Measurements from ENCODE around the gene GRAP2. TPM values are rescaled to one million over a fixed set of nuclear protein-coding genes. Genes with fewer than 3 reads are reported as not detected.

GRAP2 gene
- total RNA-seq, 2 experiments from 2014 or later: 37.7 to 38.1 TPM

DNA sequence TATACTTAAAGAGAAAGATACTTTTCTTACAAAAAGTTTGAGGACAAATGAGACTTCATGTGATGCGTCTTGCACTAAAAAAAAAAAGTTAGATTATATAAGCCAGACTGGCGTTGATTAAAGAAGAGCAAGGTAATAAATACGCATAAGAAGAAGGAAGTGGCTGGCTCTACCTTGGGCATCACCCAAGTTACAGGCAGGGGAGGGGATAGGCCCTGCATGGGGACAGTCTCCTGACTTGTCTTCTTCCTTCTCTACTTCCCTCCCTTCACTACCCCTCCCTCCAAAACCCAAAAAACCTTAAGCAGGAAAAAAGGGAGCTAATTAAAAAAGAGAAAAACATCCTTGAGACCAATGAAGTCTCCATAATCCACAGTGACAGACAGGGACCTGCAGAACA lies 37.0 kb downstream of the GRAP2 start:
- intact Hi-C loops (cut with micrococcal nuclease): loop anchor here (5.0 to 10.0 kb wide), 3 partner anchors 36 to 407 kb away; partner anchors contain the start of genes ADSL and GRAP2
- peak overlapping the region; percentile 86 for H3K27ac Mint-ChIP-seq
- H3K4me1 Mint-ChIP-seq (ENCODE audit: low read depth): peaks cover 91% of the 10 kb centered on the region
- no peaks in the 10 kb centered on the region for H3K9me3 Mint-ChIP-seq
- peak overlapping the region; percentile 7 for H3K4me3 Mint-ChIP-seq
- POLR2A ChIA-PET: no interaction called here
- DNase-seq: no peak
- no peaks in the 10 kb centered on the region for H3K36me3 Mint-ChIP-seq
- H3K27me3 Mint-ChIP-seq: no peaks in the 10 kb centered on the region
- CTCF ChIA-PET: interaction anchor here (1.0 to 4.5 kb wide), 3 partner anchors 11 to 87 kb away, joined by 3 to 28 read pairs (median 4); no protein-coding TSS in a partner anchor

DNA sequence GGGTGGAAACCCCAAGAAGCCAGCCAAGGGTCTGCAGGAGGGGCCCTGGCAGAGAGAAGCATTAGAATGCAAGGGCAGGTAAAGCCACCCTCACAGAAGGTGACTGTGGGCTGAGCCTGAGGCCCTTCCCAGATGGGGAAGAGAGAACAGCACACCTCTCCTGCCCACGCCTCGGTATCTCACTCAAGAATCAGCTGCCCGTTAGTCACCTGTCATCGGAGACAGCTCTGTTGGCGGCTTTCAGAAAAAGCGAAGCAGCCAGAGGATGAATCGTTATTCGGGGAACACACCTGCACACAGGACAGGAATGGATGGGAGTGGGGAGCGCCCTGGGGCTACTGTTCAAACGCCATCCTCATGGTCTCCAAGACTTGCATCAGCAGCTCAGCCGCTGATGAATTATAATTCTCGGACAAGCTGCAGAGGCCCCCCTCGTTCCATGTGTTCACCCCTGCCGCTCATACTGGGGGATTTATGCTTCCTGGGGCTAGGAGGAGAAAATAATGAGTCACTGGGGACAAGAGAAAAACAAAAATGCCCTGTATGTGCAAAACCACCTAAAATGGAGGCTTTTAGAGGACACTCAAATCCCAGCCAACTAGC lies 37.7 kb downstream of the GRAP2 start:
- POLR2A ChIA-PET: no interaction called here
- Mint-ChIP-seq H3K4me3 (peak overlapping the region; percentile 46), H3K36me3 (no peaks in the 10 kb centered on the region), H3K27ac (peak overlapping the region; percentile 86), H3K27me3 (no peaks in the 10 kb centered on the region), H3K9me3 (no peaks in the 10 kb centered on the region), H3K4me1 (ENCODE audit: low read depth) (peaks cover 91% of the 10 kb centered on the region)
- intact Hi-C loops (cut with micrococcal nuclease): loop anchor here (5.0 to 10.0 kb wide), 3 partner anchors 36 to 406 kb away; partner anchors contain the start of genes ADSL and GRAP2
- CTCF ChIA-PET: interaction anchor here (1.0 to 4.5 kb wide), 3 partner anchors 10 to 404 kb away, joined by 3 to 28 read pairs (median 6); no protein-coding TSS in a partner anchor
- peak; percentile 78 for DNase-seq

DNA sequence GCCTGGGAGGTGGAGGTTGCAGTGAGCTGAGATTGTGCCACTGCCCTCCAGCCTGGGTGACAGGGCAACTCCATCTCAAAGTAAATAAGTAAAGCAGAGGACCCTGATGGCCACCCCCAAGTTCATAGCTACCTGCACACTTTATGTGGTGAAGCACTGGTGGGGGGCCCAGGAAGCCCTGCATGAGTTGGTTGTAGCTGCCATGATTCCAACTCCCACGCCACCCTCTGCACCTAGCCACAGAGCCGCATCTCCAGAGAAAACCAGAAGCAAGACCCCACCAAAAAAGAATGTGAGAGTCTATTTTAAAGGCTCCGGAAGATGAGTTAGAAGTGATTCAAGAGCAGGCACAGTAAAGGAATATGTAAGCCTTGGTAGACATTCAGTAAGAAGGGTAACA lies 38.9 kb downstream of the GRAP2 start:
- CTCF ChIA-PET: interaction anchor here (0.8 to 4.5 kb wide), 4 partner anchors 19 to 405 kb away, joined by 3 to 28 read pairs (median 6); no protein-coding TSS in a partner anchor
- H3K36me3 Mint-ChIP-seq: no peaks in the 10 kb centered on the region
- intact Hi-C loops (cut with micrococcal nuclease): loop anchor here (2.0 to 10.0 kb wide), 5 partner anchors 38 to 405 kb away; partner anchors contain the start of genes ADSL and GRAP2
- H3K4me1 Mint-ChIP-seq (ENCODE audit: low read depth): peaks cover 91% of the 10 kb centered on the region
- POLR2A ChIA-PET: no interaction called here
- H3K4me3 Mint-ChIP-seq: no peak overlapping the region
- H3K27me3 Mint-ChIP-seq: no peaks in the 10 kb centered on the region
- H3K27ac Mint-ChIP-seq: peak overlapping the region; percentile 54
- no peak for DNase-seq
- no peaks in the 10 kb centered on the region for H3K9me3 Mint-ChIP-seq

DNA sequence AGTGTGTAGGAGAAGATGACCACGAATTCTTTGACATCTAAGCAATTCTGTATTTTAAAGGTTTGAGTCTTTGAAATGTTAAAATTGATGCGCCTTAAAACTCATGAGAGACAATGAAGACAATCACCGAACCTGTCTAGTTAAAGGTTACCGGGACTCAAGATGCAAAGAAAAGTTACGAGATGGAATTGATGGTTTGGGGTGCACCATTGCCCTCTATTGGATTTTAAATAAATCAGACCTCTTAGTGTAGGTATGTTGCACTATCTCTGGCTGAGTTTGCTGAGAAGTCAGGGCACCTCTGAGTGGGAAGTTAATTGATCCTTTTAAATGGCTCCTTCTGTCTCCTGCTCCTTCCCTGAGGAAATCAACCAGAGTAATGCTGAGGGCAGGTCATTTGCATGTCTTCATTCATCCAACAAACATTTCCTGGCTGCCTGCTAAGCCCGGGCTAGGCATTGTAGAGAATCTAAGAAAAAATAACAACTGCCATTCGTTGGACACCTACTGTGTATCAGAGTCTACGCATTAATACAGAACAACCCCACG lies 39.9 kb downstream of the GRAP2 start:
- ChIA-PET POLR2A (no interaction called here), CTCF (interaction anchor here (1.0 to 3.3 kb wide), 6 partner anchors 8 to 406 kb away, joined by 3 to 20 read pairs (median 16); no protein-coding TSS in a partner anchor)
- no peak for DNase-seq
- H3K27me3 Mint-ChIP-seq: no peaks in the 10 kb centered on the region
- peak overlapping the region; percentile 54 for H3K27ac Mint-ChIP-seq
- no peaks in the 10 kb centered on the region for H3K9me3 Mint-ChIP-seq
- intact Hi-C loops (cut with micrococcal nuclease): loop anchor here (1.0 to 10.0 kb wide), 3 partner anchors 8 to 384 kb away; no protein-coding TSS in a partner anchor
- no peaks in the 10 kb centered on the region for H3K36me3 Mint-ChIP-seq
- H3K4me1 Mint-ChIP-seq (ENCODE audit: low read depth): peaks cover 91% of the 10 kb centered on the region
- H3K4me3 Mint-ChIP-seq: peak overlapping the region; percentile 28

DNA sequence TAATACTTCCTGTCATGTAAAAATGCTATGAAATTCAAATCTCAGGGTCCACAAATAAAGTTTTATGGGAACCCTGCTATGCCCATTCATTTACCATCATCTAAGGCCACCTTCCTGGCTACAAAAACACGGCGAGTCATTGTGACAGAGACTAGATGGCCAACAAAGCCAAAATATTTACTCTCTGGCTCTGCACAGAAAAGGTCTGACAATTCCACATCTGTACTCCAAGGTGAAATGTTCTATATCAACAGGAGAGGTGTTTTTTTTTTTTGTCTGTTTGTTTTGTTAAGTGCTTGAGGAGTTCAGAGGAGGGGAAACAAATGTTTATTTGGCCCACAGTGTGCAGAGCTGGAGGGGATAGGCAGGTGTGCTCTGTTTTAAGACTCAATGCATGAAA lies 40.7 kb downstream of the GRAP2 start:
- H3K4me3 Mint-ChIP-seq: no peak overlapping the region
- DNase-seq: no peak
- intact Hi-C loops (cut with micrococcal nuclease): loop anchor here (1.0 to 10.0 kb wide), 3 partner anchors 8 to 383 kb away; no protein-coding TSS in a partner anchor
- H3K4me1 Mint-ChIP-seq (ENCODE audit: low read depth): peaks cover 91% of the 10 kb centered on the region
- POLR2A ChIA-PET: interaction anchor here (1.6 kb wide), 1 partner anchor 35 kb away, joined by 4 read pairs; no protein-coding TSS in a partner anchor
- H3K27ac Mint-ChIP-seq: peak overlapping the region; percentile 46
- H3K27me3 Mint-ChIP-seq: no peaks in the 10 kb centered on the region
- H3K36me3 Mint-ChIP-seq: no peaks in the 10 kb centered on the region
- no peaks in the 10 kb centered on the region for H3K9me3 Mint-ChIP-seq
- CTCF ChIA-PET: interaction anchor here (1.0 to 3.3 kb wide), 8 partner anchors 9 to 407 kb away, joined by 3 to 20 read pairs (median 12); no protein-coding TSS in a partner anchor

DNA sequence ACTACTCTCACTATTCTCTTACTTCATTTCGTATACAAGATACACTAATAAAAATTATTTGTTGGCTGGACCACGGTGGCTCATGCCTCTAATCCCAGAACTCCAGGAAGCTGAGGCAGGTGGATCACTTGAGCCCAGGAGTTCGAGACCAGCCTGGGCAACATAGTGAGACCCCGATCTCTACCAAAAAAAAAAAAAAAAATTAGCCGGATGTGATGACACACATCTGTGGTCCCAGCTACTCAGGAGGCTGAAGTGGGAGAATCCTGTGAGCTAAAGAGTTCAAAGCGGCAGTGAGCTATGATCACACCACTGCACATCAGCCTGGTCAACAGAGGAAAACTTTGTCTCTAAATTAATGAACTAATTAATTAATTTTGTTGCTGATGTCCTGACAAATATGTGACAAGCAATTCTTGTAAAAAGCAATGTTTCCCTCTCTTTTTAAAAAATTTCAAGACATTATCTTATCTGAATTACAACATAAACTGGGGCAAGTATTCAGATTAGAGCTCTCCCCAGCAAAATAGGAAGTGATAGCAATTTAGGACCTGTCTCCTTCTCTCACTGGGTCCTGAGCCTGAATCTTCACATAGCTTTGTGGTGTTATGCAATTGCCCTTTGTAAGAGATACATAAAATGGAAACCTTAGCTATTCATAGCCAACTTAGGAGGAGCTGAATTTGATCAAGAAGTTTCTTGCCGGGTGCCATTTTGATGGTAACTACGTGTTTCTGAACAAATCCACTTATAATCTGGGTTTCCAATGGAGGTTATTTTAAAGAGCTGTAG lies 41.8 kb downstream of the GRAP2 start:
- Mint-ChIP-seq H3K4me1 (ENCODE audit: low read depth) (peaks cover 91% of the 10 kb centered on the region), H3K36me3 (peaks cover 3% of the 10 kb centered on the region), H3K27me3 (no peaks in the 10 kb centered on the region), H3K4me3 (peak overlapping the region; percentile 21), H3K27ac (peak overlapping the region; percentile 83), H3K9me3 (no peaks in the 10 kb centered on the region)
- intact Hi-C loops (cut with micrococcal nuclease): loop anchor here (1.0 to 10.0 kb wide), 2 partner anchors 12 to 382 kb away; no protein-coding TSS in a partner anchor
- ChIA-PET POLR2A (interaction anchor here (0.6 to 1.6 kb wide), 7 partner anchors 10 to 348 kb away, joined by 3 to 4 read pairs (median 3); no protein-coding TSS in a partner anchor), CTCF (interaction anchor here (0.6 to 3.3 kb wide), 14 partner anchors 9 to 408 kb away, joined by 3 to 20 read pairs (median 6); no protein-coding TSS in a partner anchor)
- DNase-seq: no peak

DNA sequence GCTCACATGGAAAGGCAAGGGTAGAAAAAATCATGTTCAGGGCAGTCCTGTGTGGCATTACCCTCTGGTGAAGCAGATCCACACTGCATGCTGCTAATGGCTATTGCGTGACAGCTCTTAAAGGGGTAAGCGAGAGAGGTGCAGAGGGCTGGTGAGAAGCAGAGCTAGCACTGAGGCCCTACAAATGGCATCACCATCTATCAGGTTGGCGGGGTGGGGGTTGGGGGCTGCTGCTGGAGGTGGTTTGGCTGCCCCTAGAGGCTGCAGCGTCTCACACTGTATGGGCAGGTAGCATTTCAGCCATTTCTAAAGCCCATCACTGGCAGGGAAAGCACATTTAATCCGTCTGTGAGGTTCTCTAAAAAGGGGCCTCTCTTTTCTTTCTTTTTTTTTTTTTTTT lies 42.5 kb downstream of the GRAP2 start:
- POLR2A ChIA-PET: interaction anchor here (1.0 to 1.1 kb wide), 3 partner anchors 9 to 28 kb away, joined by 3 read pairs; no protein-coding TSS in a partner anchor
- peak overlapping the region; percentile 83 for H3K27ac Mint-ChIP-seq
- H3K9me3 Mint-ChIP-seq: no peaks in the 10 kb centered on the region
- H3K4me3 Mint-ChIP-seq: peak overlapping the region; percentile 21
- CTCF ChIA-PET: interaction anchor here (0.9 to 3.3 kb wide), 10 partner anchors 10 to 409 kb away, joined by 3 to 20 read pairs (median 8); no protein-coding TSS in a partner anchor
- H3K36me3 Mint-ChIP-seq: peaks cover 3% of the 10 kb centered on the region
- peak; percentile 60 for DNase-seq
- peaks cover 89% of the 10 kb centered on the region for H3K4me1 Mint-ChIP-seq (ENCODE audit: low read depth)
- no peaks in the 10 kb centered on the region for H3K27me3 Mint-ChIP-seq
- intact Hi-C loops (cut with micrococcal nuclease): loop anchor here (1.0 to 10.0 kb wide), 2 partner anchors 11 to 381 kb away; no protein-coding TSS in a partner anchor

DNA sequence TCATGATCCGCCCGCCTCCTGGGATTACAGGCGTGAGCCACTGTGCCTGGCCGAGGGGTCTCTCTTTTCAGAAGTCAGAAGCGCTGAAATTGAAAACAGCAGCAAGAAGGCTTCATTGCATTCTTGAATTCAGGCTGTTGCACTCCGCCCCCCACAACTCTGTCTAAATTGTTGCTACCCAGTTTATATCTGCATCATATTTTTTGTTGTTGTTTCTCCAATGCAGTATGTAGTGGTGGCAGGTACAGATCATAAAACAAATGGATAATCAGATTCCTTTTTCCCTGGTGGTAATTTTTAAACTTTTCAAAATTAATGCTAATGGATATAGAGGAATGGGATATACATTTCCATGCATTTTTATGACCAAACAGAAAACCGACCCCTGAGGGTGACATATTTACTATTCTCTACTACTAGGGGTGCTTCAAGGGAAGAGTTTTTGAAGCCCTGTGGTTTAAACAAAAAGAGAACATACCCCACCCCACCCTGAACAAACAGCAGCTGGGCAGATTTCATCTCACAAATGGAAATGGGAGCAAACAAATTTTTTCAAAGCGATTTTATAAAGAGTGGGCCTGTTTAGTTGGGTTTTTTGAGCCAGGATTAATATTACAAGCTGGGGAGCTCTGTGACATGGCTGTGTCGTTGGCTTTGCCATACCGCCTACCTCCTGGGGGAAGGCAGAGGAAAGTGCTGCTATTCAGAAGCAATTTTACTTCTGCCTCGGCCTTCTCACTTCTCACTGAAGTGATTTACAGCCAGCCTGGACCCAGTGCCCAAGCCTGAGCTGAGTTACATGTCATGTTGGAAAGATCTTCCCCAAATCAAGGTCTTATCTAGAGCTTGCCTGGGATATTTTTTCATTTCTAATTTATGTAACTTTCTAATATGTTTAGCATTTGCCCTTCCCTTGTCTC lies 43.3 kb downstream of the GRAP2 start:
- H3K36me3 Mint-ChIP-seq: peaks cover 4% of the 10 kb centered on the region
- CTCF ChIA-PET: interaction anchor here (0.8 to 3.3 kb wide), 5 partner anchors 80 to 410 kb away, joined by 3 to 17 read pairs (median 3); no protein-coding TSS in a partner anchor

DNA sequence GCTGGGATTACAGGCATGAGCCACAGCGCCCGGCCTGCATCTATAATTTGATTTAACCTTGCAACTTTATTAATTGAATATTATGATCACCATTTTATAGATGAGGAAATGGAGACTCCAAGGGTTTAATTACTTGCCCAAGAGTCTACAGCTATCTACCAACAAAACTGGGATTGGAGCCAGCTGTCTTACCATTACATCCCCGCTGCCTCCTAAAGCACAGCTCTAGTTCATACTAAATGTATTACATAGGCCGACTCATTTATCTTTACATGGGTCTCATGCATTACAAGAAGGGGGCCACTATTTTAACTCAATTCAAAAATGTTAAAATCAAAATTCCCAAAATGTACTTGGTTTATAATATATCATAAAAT lies 45.2 kb downstream of the GRAP2 start:
- Mint-ChIP-seq H3K27ac (no peak overlapping the region), H3K9me3 (no peaks in the 10 kb centered on the region), H3K27me3 (no peaks in the 10 kb centered on the region), H3K36me3 (peaks cover 13% of the 10 kb centered on the region), H3K4me3 (no peak overlapping the region), H3K4me1 (ENCODE audit: low read depth) (peaks cover 91% of the 10 kb centered on the region)
- DNase-seq: no peak
- intact Hi-C loops (cut with micrococcal nuclease): loop anchor here (10.0 kb wide), 1 partner anchor 379 kb away; no protein-coding TSS in a partner anchor
- CTCF ChIA-PET: interaction anchor here (0.7 to 3.7 kb wide), 6 partner anchors 9 to 412 kb away, joined by 3 to 22 read pairs (median 3); no protein-coding TSS in a partner anchor
- POLR2A ChIA-PET: interaction anchor here (1.5 kb wide), 1 partner anchor 40 kb away, joined by 3 read pairs; no protein-coding TSS in a partner anchor

More for the DNA sequence above, 43.3 kb downstream of the GRAP2 start:
- Mint-ChIP-seq H3K4me1 (ENCODE audit: low read depth) (peaks cover 90% of the 10 kb centered on the region), H3K27me3 (no peaks in the 10 kb centered on the region), H3K9me3 (no peaks in the 10 kb centered on the region), H3K4me3 (peak overlapping the region; percentile 18), H3K27ac (peak overlapping the region; percentile 83)
- intact Hi-C loops (cut with micrococcal nuclease): loop anchor here (1.0 to 10.0 kb wide), 2 partner anchors 10 to 381 kb away; no protein-coding TSS in a partner anchor
- no peak for DNase-seq
- POLR2A ChIA-PET: interaction anchor here (0.9 kb wide), 1 partner anchor 100 kb away, joined by 3 read pairs; no protein-coding TSS in a partner anchor

DNA sequence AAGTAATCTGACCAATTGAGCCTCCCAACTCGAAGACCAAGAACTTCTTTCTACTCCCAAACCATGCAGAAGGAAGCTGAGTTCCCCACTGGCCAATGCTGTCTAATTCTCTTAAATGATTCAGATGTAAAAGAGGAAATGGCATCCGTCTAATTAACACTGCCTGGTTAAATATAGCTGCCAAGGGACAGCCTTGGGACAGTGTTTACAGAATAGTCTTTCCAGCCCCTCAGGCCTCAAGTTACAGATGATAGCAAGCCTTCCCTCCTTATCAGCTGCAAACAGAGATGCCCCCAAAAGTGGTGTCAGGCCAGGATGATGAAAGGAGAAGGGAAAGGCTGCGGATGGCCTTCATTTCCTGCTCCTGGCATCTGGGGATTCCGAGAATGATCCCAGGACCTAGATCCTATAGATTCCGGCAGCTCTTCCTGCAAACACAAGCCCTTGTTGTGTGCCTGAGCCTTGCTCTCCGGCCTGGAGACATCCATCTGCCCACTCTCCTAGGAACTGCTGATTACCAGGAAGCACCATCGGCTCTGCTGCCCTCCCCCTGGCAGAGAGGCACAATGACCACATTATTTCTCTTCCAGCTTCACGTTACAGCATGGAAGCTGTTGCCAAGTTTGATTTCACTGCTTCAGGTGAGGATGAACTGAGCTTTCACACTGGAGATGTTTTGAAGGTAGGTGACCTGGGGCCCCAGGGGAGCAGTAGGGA lies 45.8 kb downstream of the GRAP2 start:
- Mint-ChIP-seq H3K4me3 (peak overlapping the region; percentile 51), H3K27me3 (no peaks in the 10 kb centered on the region), H3K27ac (peak overlapping the region; percentile 86), H3K9me3 (no peaks in the 10 kb centered on the region), H3K36me3 (peaks cover 17% of the 10 kb centered on the region), H3K4me1 (ENCODE audit: low read depth) (peaks cover 93% of the 10 kb centered on the region)
- POLR2A ChIA-PET: interaction anchor here (0.7 to 1.5 kb wide), 2 partner anchors 26 to 40 kb away, joined by 3 read pairs; no protein-coding TSS in a partner anchor
- CTCF ChIA-PET: interaction anchor here (0.7 to 3.7 kb wide), 7 partner anchors 10 to 401 kb away, joined by 3 to 22 read pairs (median 3); no protein-coding TSS in a partner anchor
- no peak for DNase-seq
- intact Hi-C loops (cut with micrococcal nuclease): loop anchor here (10.0 kb wide), 1 partner anchor 378 kb away; no protein-coding TSS in a partner anchor
